ENCODE data around the gene RBM33. TPM values are rescaled to one million over a fixed set of nuclear protein-coding genes. Genes with fewer than 3 reads are reported as not detected.

Gene RBM33
- total and polyA plus RNA-seq, 2 of the 8 experiments (the other 6 are each of a cell fraction or from before 2014, with no cell fraction given) = 16.5 to 64.6 TPM

- Histone ChIP-seq H4K5ac (ENCODE audit: insufficient read length, low read depth, low read length) (no peak overlapping the region), H3K79me1 (ENCODE audit: low read depth, low read length) (peaks cover 2% of the 10 kb centered on the region; the same call in 1 of the 2 replicates), H3K23ac (ENCODE audit: insufficient read length) (no peak overlapping the region), H3K79me2 (ENCODE audit: control insufficient read depth in 1 of 2, insufficient read depth in 2 of 2, low read length in 2 of 2) (no peaks in the 10 kb centered on the region), H4K20me1 (replicated peaks in 1 of 2; ENCODE audit: control insufficient read depth in 1 of 2, insufficient read depth in 2 of 2, low read length in 2 of 2) (no peaks in the 10 kb centered on the region), H3K9me3 (ENCODE audit: insufficient read depth in 2 of 2, low read depth in 1 of 2, low read length in 1 of 2) (no peaks in the 10 kb centered on the region), H3K4me3 (ENCODE audit: extremely low read depth in 1 of 4, insufficient read depth in 2 of 4, low read depth in 3 of 4, low read length in 4 of 4) (no peak overlapping the region), H3K27me3 (replicated peaks in 1 of 4; ENCODE audit: control insufficient read depth in 3 of 4, extremely low read depth in 1 of 4, insufficient read depth in 3 of 4, low read length in 3 of 4) (no peaks in the 10 kb centered on the region), H2BK20ac (ENCODE audit: low read length) (no peak overlapping the region), H2AFZ (ENCODE audit: low read length) (no peak overlapping the region), H2AK5ac (ENCODE audit: low read depth, low read length) (no peak overlapping the region), H3K27ac (ENCODE audit: low read depth, low read length) (no peak overlapping the region), H3K36me3 (ENCODE audit: control insufficient read depth in 2 of 4, insufficient read depth in 4 of 4, low read length in 3 of 4) (no peaks in the 10 kb centered on the region), H4K8ac (ENCODE audit: extremely low read depth, insufficient read depth, low read length) (no peak overlapping the region), H3K4me1 (replicated peaks in 1 of 4; ENCODE audit: control insufficient read depth in 3 of 4, insufficient read depth in 4 of 4, low read length in 3 of 4) (no peaks in the 10 kb centered on the region), H4K91ac (replicated peaks; ENCODE audit: insufficient read length, low read length) (no peak overlapping the region), H2BK120ac (replicated peaks; ENCODE audit: low read depth, low read length) (no peak overlapping the region), H3K14ac (ENCODE audit: insufficient read length) (no peak overlapping the region), H3K4me2 (ENCODE audit: insufficient read depth in 1 of 2, low read depth in 2 of 2, low read length in 2 of 2) (no peak overlapping the region), H2BK15ac (ENCODE audit: low read length) (no peak overlapping the region), H3K23me2 (ENCODE audit: low read depth, low read length) (no peaks in the 10 kb centered on the region; the same call in 1 of the 2 replicates), H3K56ac (replicated peaks; ENCODE audit: insufficient read length, low read depth, low read length) (no peak overlapping the region), H3K18ac (ENCODE audit: extremely low read depth, low read length) (no peak overlapping the region), H3K4ac (replicated peaks; ENCODE audit: insufficient read length, low read depth, low read length) (no peak overlapping the region), H2BK12ac (ENCODE audit: low read depth, low read length) (no peak overlapping the region), H3K9ac (replicated peaks in 1 of 4; ENCODE audit: extremely low read depth in 1 of 4, low read depth in 3 of 4, low read length in 3 of 4) (no peak overlapping the region), H2BK5ac (ENCODE audit: low read depth, low read length) (no peak overlapping the region)
- ChIA-PET CTCF (ENCODE audit: partially characterized antibody) (no interaction called here), POLR2A (ENCODE audit: partially characterized antibody) (interaction anchor here (1.0 kb wide), 1 partner anchor 14 kb away, joined by 4 read pairs; no protein-coding TSS in a partner anchor)
- 94% methylated on average over 7 of the region's 7 CpGs; no CpG with 5 or more reads in 1 of the 2 experiments for WGBS, 2 experiments (ENCODE audit: extremely low coverage in 1 of 2, insufficient coverage in 1 of 2, insufficient read length in 1 of 2, insufficient replicate concordance in 2 of 2, low coverage in 1 of 2, low lambda C conversion rate in 2 of 2, missing lambda C conversion rate in 1 of 2)
- FAIRE-seq (no peak), DNase-seq (ENCODE audit: low read depth in 1 of 2, low spot score in 2 of 2) (no peak)
- TF ChIP-seq ATF2 (IDR thresholded peaks at IDR 0.05; ENCODE audit: low read length) = no peak
- TF ChIP-seq KDM4A (IDR thresholded peaks at IDR 0.05; ENCODE audit: low read depth, low read length, severe bottlenecking) = no peak
- no peak for TF ChIP-seq JUND (IDR thresholded peaks at IDR 0.05; ENCODE audit: low read length)
- TF ChIP-seq KDM5A (IDR thresholded peaks at IDR 0.05; ENCODE audit: low read length) = no peak
- TF ChIP-seq CHD1 (IDR thresholded peaks at IDR 0.05; ENCODE audit: low read depth, low read length) = no peak
- TF ChIP-seq NRF1 (IDR thresholded peaks at IDR 0.05; ENCODE audit: low read depth, low read length) = no peak
- no peak for TF ChIP-seq BCL11A (IDR thresholded peaks at IDR 0.05; ENCODE audit: low read depth in 2 of 2, low read length in 2 of 2)
- TF ChIP-seq SP2 (IDR thresholded peaks at IDR 0.05; ENCODE audit: low read length) = no peak
- no peak for TF ChIP-seq RBBP5 (IDR thresholded peaks at IDR 0.05; ENCODE audit: borderline replicate concordance, low read depth, low read length)
- no peak for TF ChIP-seq RFX5 (IDR thresholded peaks at IDR 0.05; ENCODE audit: borderline replicate concordance, low read depth, low read length)
- no peak for TF ChIP-seq POLR2A (IDR thresholded peaks at IDR 0.05; ENCODE audit: control extremely low read depth in 1 of 2, low read depth in 2 of 2, low read length in 2 of 2)
- TF ChIP-seq HDAC6 (IDR thresholded peaks at IDR 0.05; ENCODE audit: low read depth, low read length) = no peak
- TF ChIP-seq CHD2 (IDR thresholded peaks at IDR 0.05; ENCODE audit: low read length) = no peak
These were observed 24.7 kb upstream of the RBM33 start for GRCh38 chr7:155619634-155620271.
